Measurements from ENCODE around the gene EHD1.

Gene EHD1

DNA sequence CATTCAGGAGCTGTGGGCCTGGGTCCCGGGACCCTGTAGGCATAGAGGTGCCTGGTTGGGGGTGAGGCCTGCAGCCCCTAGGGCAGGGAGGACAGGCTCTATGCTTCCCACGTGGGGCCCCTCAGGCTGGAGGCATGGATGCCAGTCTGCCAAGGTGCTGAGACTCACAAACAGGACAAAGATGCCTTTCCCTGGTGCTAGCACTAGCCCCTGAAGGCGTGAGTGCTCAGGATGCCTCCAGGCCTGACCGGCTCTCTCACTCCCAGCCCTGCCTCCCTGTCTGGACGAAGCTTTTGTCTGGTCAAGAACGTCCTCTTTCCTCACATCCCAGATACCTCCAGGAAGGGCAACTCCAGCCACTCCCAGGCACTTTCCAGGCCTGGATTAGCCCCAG is 36.1 kb downstream of the EHD1 start:
- no peak for TF ChIP-seq CTCF (conservative IDR thresholded peaks at IDR 0.05; ENCODE audit: low read length)
- H3K4me3 ChIP-seq (ENCODE audit: low read length): no peak overlapping the region
- no peak for DNase-seq (ENCODE audit: low read depth)

- DNase-seq (ENCODE audit: low read depth): no peak
- H3K4me3 ChIP-seq (ENCODE audit: low read length): no peak overlapping the region
- no peak for TF ChIP-seq CTCF (conservative IDR thresholded peaks at IDR 0.05; ENCODE audit: low read length)
These were observed 36.6 kb downstream of the EHD1 start for GRCh38 chr11:64841592-64842365.

DNA sequence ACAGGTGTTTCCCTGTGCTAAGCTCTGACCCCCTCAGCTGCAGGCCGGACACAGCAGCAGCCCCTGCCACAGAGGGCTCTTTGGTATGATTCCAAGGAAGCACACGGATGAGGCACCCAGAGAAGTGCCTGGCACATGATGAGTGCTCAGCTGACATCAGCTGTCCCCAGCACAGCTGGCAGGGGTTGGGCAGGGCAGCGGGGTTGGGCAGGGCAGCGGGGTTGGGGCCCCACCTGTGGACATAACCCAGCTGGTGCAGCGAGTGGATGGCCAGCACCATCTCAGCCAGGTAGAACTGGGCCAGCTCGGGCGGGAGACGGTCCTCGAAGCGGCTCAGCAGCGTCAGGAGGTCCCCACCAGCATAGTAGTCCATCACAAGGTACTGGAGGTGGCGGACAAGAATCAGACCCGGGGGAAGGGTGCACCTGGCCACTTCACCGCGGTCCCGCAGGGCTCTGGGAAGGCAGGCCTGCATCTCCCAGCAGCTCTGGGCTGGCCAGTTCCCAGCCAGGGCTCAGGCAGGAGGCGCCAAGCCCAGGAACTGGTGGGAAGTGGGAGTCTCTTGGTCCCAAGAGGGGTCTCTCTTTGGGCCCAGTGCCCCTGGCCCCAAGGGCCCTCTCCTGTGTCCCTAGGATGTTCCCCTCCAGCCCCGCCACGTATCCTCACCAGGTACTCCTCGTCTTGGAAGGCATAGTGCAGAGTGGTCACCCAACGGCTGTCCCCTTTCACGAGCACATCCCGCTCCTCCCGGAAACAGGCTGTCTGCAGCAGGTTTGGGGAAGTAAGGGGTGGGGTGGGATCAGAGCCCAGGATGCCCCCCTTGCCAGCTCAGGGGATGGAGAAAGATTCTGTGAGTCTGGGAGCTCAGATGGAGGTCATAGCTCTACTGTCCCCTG is 38.3 kb downstream of the EHD1 start:
- H3K4me3 ChIP-seq (ENCODE audit: low read length): no peak overlapping the region
- no peak for TF ChIP-seq CTCF (conservative IDR thresholded peaks at IDR 0.05; ENCODE audit: low read length)
- DNase-seq (ENCODE audit: low read depth): no peak

DNA sequence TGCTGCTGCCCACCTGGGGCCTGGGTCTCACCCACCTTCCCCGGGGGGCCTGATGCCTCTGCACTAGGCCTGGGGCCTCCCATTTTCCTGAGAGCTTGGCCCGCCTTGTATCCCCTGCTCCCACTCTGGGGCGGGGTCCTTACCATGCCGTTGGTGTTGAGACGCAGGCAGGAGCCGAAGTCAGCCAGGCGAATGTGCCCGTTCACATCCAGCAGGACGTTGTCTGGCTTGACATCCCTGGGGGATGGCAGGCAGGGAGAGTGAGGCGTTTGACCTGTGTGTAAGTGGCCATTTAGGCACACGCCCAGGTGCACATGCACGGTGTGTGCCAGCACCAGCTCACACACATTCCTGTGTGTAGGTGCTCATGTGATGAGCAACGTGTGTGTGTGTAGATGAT is 39.1 kb downstream of the EHD1 start:
- no peak for DNase-seq (ENCODE audit: low read depth)
- H3K4me3 ChIP-seq (ENCODE audit: low read length): no peak overlapping the region
- TF ChIP-seq CTCF (conservative IDR thresholded peaks at IDR 0.05; ENCODE audit: low read length): no peak

DNA sequence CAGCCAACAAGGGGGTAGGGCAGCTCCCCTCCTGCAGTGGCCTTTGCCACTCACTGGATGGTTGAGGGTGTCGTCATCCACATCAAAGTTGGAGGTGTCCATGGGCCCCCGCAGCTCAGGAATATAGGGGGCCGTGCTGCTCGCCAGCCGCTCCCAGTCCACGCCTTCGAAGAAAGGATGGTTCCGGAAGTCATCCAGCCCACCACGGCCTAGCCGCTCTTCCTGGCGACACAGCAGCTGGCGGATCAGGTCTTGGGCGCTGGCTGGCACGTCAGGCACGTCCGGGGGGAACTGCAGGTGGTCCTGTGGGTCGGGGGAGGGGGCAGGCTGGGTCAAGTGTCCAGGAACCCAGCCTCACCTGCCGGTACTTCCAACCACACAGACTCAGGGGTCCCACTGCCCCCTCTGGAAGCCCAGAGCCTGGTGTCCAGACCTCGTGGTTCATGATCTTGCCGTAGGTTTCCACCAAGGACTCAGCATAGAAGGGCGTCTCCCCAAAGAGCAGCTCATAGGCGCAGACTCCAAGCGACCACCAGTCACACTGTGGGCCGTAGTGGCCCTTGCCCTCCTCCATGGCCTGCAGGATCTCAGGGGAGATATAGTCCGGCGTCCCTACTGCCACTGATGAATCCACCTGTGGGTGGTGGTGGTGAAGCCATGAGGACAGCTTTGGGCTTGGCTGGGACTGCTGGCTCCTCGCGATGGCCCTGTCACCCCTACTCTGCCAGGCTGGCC is 39.7 kb downstream of the EHD1 start:
- no peak for DNase-seq (ENCODE audit: low read depth)
- no peak for TF ChIP-seq CTCF (conservative IDR thresholded peaks at IDR 0.05; ENCODE audit: low read length)
- H3K4me3 ChIP-seq (ENCODE audit: low read length): no peak overlapping the region

DNA sequence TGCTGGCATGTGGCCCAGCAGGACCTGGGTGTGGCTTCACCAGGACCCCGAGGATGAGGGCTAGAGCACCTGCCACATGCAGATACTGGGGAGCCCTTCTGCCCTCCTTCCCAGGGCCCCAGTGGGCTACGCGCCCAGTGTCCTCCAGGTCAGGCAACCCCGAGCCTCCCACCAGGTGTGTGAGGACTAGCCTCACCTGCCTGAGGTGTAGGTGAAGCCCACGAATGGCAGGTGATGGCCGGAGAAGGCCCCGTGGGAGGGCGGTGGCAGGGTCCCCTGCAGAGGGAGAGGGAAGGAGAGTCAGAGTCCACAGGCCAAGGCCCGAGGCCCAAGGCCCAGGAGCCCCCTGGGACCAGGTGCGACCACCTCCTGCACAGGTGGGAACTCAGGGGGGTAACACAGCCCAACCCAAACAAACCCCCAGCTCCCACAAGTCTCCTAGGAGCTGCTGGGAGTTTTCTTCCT is 40.5 kb downstream of the EHD1 start:
- no peak for TF ChIP-seq CTCF (conservative IDR thresholded peaks at IDR 0.05; ENCODE audit: low read length)
- DNase-seq (ENCODE audit: low read depth): no peak
- no peak overlapping the region for H3K4me3 ChIP-seq (ENCODE audit: low read length)

All from AG10803 (cell line).